ENCODE data around the gene DESI1.
"Not testable (repeated sequence)": the region's sequence is repeated elsewhere in the genome, so short reads cannot be mapped to it uniquely, and the experiment has no call there.

Gene DESI1

GRCh38 chr22:41634610-41635009, 13.8 kb upstream of the DESI1 start:
- not testable (repeated sequence) for DNase-seq (ENCODE audit: low spot score)

- DNase-seq (ENCODE audit: low spot score), result not testable (repeated sequence)
Observed at GRCh38 chr22:41631615-41632014, 10.8 kb upstream of the DESI1 start.

- not testable (repeated sequence) for DNase-seq (ENCODE audit: low spot score)
Observed at GRCh38 chr22:41631115-41631514, 10.3 kb upstream of the DESI1 start.

GRCh38 chr22:41625577-41625976, 4.7 kb upstream of the DESI1 start:
- DNase-seq (ENCODE audit: low spot score), result no peak

GRCh38 chr22:41621911-41622179, 1.0 kb upstream of the DESI1 start:
- no peak for DNase-seq (ENCODE audit: low spot score)

GRCh38 chr22:41621099-41621910, 462 bp upstream of the DESI1 start, which contains the start of gene XRCC6:
Gene XRCC6, plus strand, starts transcription at chr22:41621295. Its CDS starts 710 bp downstream, at chr22:41622005.
- DNase-seq (ENCODE audit: low spot score), result peak; percentile 100

- peak; percentile 70 for DNase-seq (ENCODE audit: low spot score)
Observed at GRCh38 chr22:41619979-41620588, 759 bp downstream of the DESI1 start.

GRCh38 chr22:41613456-41613855, 7.4 kb downstream of the DESI1 start:
- no peak for DNase-seq (ENCODE audit: low spot score)

GRCh38 chr22:41612603-41613306, 8.1 kb downstream of the DESI1 start:
- DNase-seq (ENCODE audit: low spot score), result no peak

- no peak for DNase-seq (ENCODE audit: low spot score)
Observed at GRCh38 chr22:41608386-41608785, 12.5 kb downstream of the DESI1 start.

GRCh38 chr22:41603873-41604332, 16.9 kb downstream of the DESI1 start:
- DNase-seq (ENCODE audit: low spot score), result no peak

- DNase-seq (ENCODE audit: low spot score), result no peak
Observed at GRCh38 chr22:41600976-41601375, 19.9 kb downstream of the DESI1 start.

GRCh38 chr22:41598891-41599635, 21.8 kb downstream of the DESI1 start:
- DNase-seq (ENCODE audit: low spot score), result no peak

GRCh38 chr22:41598081-41598480, 22.8 kb downstream of the DESI1 start:
- DNase-seq (ENCODE audit: low spot score), result no peak

- no peak for DNase-seq (ENCODE audit: low spot score)
Observed at GRCh38 chr22:41597635-41597953, 23.2 kb downstream of the DESI1 start.

GRCh38 chr22:41596776-41597634, 23.8 kb downstream of the DESI1 start:
- peak; percentile 76 for DNase-seq (ENCODE audit: low spot score)

GRCh38 chr22:41595703-41596102, 25.1 kb downstream of the DESI1 start:
- no peak for DNase-seq (ENCODE audit: low spot score)

GRCh38 chr22:41593336-41593960, 27.4 kb downstream of the DESI1 start:
- DNase-seq (ENCODE audit: low spot score), result not testable (repeated sequence)

GRCh38 chr22:41589391-41590241, 31.2 kb downstream of the DESI1 start, which contains the start of gene PMM1:
Gene PMM1, minus strand, starts transcription at chr22:41589840. Its CDS starts 35 bp downstream, at chr22:41589805.
- DNase-seq (ENCODE audit: low spot score), result peak; percentile 100

- no peak for DNase-seq (ENCODE audit: low spot score)
Observed at GRCh38 chr22:41587347-41587723, 33.5 kb downstream of the DESI1 start.

All from ecto neural progenitor cell (in vitro differentiated cells).